HG02973 (cell line): ENCODE data around the gene SELENOS.

ENCODE experiments used
- ATAC-seq: cut with Tn5 transposase; IDR thresholded peaks from one replicate; pipeline ENCODE4 v1.9.1; 2021; ENCODE audit warnings: moderate library complexity; ENCODE audit not compliant: unreplicated experiment

SELENOS gene

GRCh38 chr15:101277943-101278564 lies 769 bp upstream of the SELENOS start:
- no peak for ATAC-seq

GRCh38 chr15:101276501-101277037 lies 716 bp downstream of the SELENOS start:
- ATAC-seq, result peak; percentile 43

DNA sequence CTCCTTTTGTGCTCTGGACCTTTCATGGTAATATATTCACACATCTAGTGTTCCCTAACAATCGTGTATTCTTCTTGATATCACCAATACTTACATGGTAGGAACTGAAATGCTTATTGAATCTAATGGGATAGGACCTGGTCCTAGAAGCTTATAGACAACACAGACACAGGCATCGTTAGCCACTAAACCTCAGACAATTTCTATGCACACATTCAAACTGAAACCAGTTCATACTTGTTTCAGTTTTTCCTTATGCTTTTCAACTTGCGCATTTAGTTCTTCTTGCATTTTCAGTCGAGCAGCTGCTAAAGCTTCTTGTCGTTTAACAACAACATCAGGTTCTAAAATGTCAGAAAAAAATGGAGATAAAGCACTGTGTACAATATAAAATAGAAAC lies 2.3 kb downstream of the SELENOS start:
- ATAC-seq, result peak; percentile 36

DNA sequence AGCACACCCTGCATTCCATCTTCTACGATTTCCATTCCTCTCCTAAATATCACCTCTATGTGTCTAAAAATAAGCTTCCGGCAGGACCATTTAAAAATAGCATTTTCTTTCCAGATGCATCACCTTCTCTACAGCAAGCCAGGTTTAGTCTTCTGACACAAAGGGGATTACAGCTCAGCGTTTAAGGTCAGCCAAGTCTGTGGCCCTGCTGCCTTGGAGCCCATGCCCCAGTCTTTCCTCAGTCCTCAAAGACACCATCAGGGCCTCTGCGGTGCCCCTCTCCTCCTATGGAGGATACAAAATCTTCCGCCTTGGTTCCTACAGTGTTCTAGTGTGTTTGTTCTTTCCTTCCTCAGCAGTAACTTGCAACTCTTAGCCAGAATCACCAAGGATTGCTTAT lies 3.8 kb downstream of the SELENOS start:
- ATAC-seq, result no peak

DNA sequence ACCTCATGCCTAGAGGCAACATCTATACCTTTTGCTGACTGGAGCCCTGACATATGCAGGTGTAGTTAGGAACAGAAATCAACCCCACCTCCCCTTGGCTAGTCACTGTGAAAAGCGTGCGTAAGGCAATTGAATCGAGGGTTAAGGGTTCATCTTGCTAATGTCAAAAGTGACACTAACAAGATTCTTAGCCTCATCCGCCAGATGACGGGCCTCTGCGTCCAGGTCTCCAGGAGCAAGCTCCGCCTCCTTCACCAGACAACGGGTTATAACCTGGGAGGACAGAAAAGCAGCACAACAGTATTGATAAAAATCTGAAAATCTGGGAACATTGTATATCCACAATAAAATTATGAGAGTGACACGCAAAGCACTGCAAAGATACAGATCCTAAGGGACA lies 4.7 kb downstream of the SELENOS start:
- no peak for ATAC-seq

DNA sequence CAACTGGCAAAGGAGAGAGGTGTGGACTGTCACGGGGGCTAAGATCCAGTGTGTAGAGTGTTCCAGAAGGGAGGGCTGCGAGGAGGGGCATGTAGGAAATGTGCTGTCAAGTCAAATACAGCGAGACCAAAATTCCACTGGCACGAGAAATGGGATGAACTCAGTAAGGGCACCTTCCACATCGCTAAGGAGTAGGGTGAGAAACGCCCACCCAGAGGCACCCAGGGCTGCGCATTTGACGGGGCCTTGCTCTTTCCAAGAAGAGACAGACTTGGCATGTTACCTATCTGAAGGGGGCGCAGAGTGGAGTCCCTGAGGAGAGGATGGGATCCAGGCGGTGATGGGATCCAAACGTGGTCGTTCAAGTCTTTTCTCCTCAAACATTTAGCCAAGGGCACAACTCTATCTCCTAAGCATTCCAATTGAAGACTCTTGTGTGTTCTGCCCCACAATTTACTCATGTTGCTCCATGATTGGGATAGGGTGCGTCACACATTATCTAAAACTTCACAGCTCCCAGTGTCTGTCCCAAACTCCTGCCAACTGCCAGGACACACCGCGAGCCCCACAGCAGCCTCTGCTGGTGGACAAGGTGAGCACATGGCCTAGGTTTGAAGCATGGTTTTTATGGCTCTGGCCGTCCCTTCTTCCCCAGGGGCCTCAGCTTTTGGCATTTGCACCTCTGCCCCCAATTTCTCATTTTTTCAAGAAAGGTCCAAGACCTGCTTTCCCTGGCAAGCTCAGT lies 7.6 kb downstream of the SELENOS start:
- no peak for ATAC-seq

GRCh38 chr15:101267320-101268104 lies 9.8 kb downstream of the SELENOS start:
- no peak for ATAC-seq

GRCh38 chr15:101266787-101267186 lies 10.5 kb downstream of the SELENOS start:
- ATAC-seq, result no peak

DNA sequence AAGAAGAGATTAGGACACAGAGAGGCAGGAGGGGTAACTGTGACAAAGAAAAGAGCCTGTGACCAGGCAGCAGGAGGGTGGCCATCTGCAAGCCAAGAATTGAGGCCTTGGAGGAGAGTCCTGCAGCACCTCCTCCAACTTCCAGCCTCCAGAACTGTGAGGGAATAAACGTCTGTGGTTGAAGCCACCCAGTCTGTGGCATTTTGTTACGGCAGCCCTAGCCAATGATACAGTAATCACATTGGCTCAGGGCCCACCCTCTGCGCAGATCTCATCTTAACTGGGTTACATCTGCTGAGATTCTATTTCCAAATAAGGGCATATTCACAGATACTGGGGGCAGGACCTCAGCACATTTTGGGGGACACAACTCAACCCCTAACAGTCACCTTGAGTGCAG lies 11.3 kb downstream of the SELENOS start:
- ATAC-seq, result no peak

DNA sequence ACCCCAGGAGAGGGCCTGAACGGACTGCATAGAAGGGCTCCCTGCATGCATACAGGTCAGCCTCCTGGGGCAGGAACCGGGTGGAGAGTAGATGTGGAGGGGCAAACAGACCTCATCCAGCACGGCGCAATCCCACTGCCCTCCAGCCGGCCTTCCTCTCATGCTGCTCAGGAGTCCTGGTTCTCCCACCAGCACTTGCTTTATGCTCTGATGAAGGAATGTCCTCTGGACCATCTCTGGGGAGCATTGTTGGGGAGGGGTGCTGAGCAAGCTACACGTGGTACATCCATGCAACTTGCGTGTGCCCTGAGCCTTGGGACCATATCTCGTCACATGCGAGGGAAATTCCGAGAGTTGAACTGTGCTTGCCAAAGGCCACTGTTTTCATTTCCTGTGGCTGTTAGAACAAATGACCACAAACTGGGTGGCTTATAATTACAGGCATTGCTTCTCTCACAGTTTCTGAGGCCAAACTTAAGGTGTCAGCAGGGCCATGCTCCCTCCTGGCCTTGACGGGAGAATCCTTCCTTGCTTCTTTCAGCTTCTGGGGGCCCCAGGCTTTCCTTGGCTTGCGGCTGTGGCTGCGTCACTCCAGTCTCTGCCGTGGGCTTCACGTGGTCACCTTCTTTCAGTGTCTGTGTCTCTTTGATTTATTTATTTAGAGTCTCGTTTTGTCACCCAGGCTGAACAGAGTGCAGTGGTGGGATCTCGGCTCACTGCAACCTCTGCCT lies 12.2 kb downstream of the SELENOS start:
- no peak for ATAC-seq

- no peak for ATAC-seq
Observed at GRCh38 chr15:101264011-101264410, 13.3 kb downstream of the SELENOS start.

- ATAC-seq, result no peak
Observed at GRCh38 chr15:101262551-101262950, 14.7 kb downstream of the SELENOS start.

- ATAC-seq, result no peak
Observed at GRCh38 chr15:101258238-101259144, 18.8 kb downstream of the SELENOS start.

GRCh38 chr15:101256757-101257156 lies 20.5 kb downstream of the SELENOS start:
- ATAC-seq, result no peak

- no peak for ATAC-seq
Observed at GRCh38 chr15:101255615-101256241, 21.6 kb downstream of the SELENOS start.

DNA sequence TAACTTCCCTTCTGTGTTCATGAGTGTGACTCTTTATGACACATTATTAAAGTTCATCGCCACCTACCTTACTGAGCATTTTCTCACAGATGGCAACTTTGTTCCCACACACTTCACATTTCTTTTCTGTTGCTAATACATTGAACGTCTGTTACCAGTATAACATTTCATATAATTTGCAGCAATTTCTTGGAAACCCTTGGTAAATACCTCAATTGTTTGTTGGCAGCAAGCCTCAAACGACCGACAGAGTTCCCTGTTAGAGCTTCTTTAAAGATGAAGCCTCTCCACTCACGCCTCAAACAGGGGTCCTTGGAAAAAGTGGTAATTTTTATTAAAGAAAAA lies 22.3 kb downstream of the SELENOS start:
- no peak for ATAC-seq

- no peak for ATAC-seq
Observed at GRCh38 chr15:101254157-101255050, 22.9 kb downstream of the SELENOS start.

- ATAC-seq, result no peak
Observed at GRCh38 chr15:101252836-101253235, 24.4 kb downstream of the SELENOS start.
